B cell (primary cell): ENCODE measurements around the gene CMTR1.

Experiments
- CTCF ChIP-seq: fragments of 200-600 bp; IDR thresholded peaks from one replicate; pipeline ENCODE4 v1.8.0; 2022; ENCODE audit warnings: antibody characterized with exemption, mild to moderate bottlenecking
- EZH2 ChIP-seq: IDR thresholded peaks from 2 replicates; pipeline ENCODE4 v1.6.1; 2012; ENCODE audit warnings: borderline replicate concordance, low read depth, mild to moderate bottlenecking, moderate library complexity, low read length; ENCODE audit not compliant: insufficient read depth, poor library complexity, severe bottlenecking

- TF ChIP-seq CTCF (no peak), EZH2 (no peak)
These were observed 2.4 kb downstream of the CMTR1 start for GRCh38 chr6:37435373-37435772.
